SK-N-SH (cell line): ENCODE data around the gene COL20A1.

ENCODE experiments used
- CTCF ChIP-seq: fragments of 200-600 bp; sonication (generic); IDR thresholded peaks from 2 replicates; pipeline ENCODE4 v1.6.1; 2017; ENCODE audit warnings: antibody characterized with exemption, mild to moderate bottlenecking, moderate library complexity
- EP300 ChIP-seq, 2 experiments: IDR thresholded peaks; 2 replicates each; pipeline versions ENCODE4 v1.4.0 to v1.6.1; 2012; ENCODE audit warnings: borderline replicate concordance in 1 of 2, low read depth in 1 of 2, low read length in 1 of 2
- FOXJ3 ChIP-seq: sonication (generic); formaldehyde crosslinking; IDR thresholded peaks from 2 replicates; pipeline ENCODE4 v1.5.1; 2020; ENCODE audit warnings: mild to moderate bottlenecking, missing genetic modification reagents
- FOXM1 ChIP-seq: IDR thresholded peaks from 2 replicates; pipeline ENCODE4 v1.4.0; 2012; ENCODE audit warnings: low read depth, mild to moderate bottlenecking
- GATA2 ChIP-seq: sonication (generic); formaldehyde crosslinking; IDR thresholded peaks from 2 replicates; pipeline ENCODE4 v1.5.0; 2020; ENCODE audit warnings: mild to moderate bottlenecking, missing genetic modification reagents
- TAF1 ChIP-seq: IDR thresholded peaks from 2 replicates; pipeline ENCODE4 v1.6.1; 2012; ENCODE audit warnings: low read depth, mild to moderate bottlenecking, low read length, moderate library complexity, borderline replicate concordance
- USF1 ChIP-seq: IDR thresholded peaks from 2 replicates; pipeline ENCODE4 v1.4.0; 2012; ENCODE audit warnings: low read depth, borderline replicate concordance

- no peak for TF ChIP-seq FOXJ3 (CRISPR knock-in tag)
- no peak for TF ChIP-seq CTCF
- no peak for TF ChIP-seq FOXM1
- TF ChIP-seq USF1: no peak
- TF ChIP-seq GATA2 (CRISPR knock-in tag): no peak
- TF ChIP-seq TAF1: no peak
- no peak for TF ChIP-seq EP300 (IDR thresholded peaks at IDR 0.05; ENCODE audit: borderline replicate concordance in 1 of 2, low read depth in 1 of 2, low read length in 1 of 2)
Observed at GRCh38 chr20:63323357-63323981, 30.5 kb downstream of the COL20A1 start.
